LHCN-M2 (cell line): Measurements from ENCODE around the gene MRPS22. TPM values are rescaled to one million over a fixed set of nuclear protein-coding genes. Genes with fewer than 3 reads are reported as not detected.
"Not testable (repeated sequence)": the region's sequence is repeated elsewhere in the genome, so short reads cannot be mapped to it uniquely, and the experiment has no call there.

Experiments used
- DNase-seq: peaks from one replicate; pipeline ENCODE4 v3.0.0-alpha.2; 2012; ENCODE audit warnings: low read depth
- total RNA-seq: library from RNA; depleted of rRNA; stranded (reverse); fragments of >200 nt; gene quantifications from 2 replicates; pipeline ENCODE4 v1.2.3, GENCODE V29; 2014; rRNA removed

The MRPS22 gene
- total RNA-seq, 1 experiment from 2014 or later: 82.4 TPM

GRCh38 chr3:139389552-139390368 lies 45.9 kb downstream of the MRPS22 start, which contains the start of gene COPB2:
COPB2 (minus strand) TSS chr3:139389647; CDS start chr3:139389550, 97 bp downstream.
- peak; percentile 98 for DNase-seq

- DNase-seq: peak; percentile 6
Measured at GRCh38 chr3:139394116-139394515, 50.3 kb downstream of the MRPS22 start.

GRCh38 chr3:139396707-139397106 lies 52.9 kb downstream of the MRPS22 start:
- no peak for DNase-seq

GRCh38 chr3:139401155-139401554 lies 57.3 kb downstream of the MRPS22 start:
- not testable (repeated sequence) for DNase-seq

Other genes starting within 250 kb of the MRPS22 start
- 152 and 156 TPM in 2 replicates for gene COPB2, start 45.6 kb downstream of the MRPS22 start, total RNA-seq
- not detected in 2 replicates for gene RBP2, start 132.5 kb downstream of the MRPS22 start, total RNA-seq
- gene RBP1, start 195.7 kb downstream of the MRPS22 start, total RNA-seq: not detected in 2 replicates